NT2/D1 (cell line): ENCODE measurements around the gene TBX4.
"Not testable (repeated sequence)": the region's sequence is repeated elsewhere in the genome, so short reads cannot be mapped to it uniquely, and the experiment has no call there.

Experiments
- DNase-seq: peaks from one replicate; pipeline ENCODE4 v3.0.0-alpha.2; 2011; ENCODE audit warnings: low read depth, low spot score
- H3K27me3 ChIP-seq: 2 replicates; pipeline ENCODE4 v1.6.0; 2011; ENCODE audit warnings: mild to moderate bottlenecking; ENCODE audit not compliant: insufficient read length, insufficient read depth
- H3K36me3 ChIP-seq: 2 replicates; pipeline ENCODE4 v1.6.1; 2011; ENCODE audit warnings: mild to moderate bottlenecking, low read length, mixed read lengths; ENCODE audit not compliant: insufficient read depth, insufficient read length
- H3K4me1 ChIP-seq: 2 replicates; pipeline ENCODE4 v1.5.1; 2011; ENCODE audit not compliant: insufficient read depth, insufficient read length
- H3K4me3 ChIP-seq: 2 replicates; pipeline ENCODE4 v1.5.1; 2011; ENCODE audit warnings: low read depth; ENCODE audit not compliant: insufficient read length
- H3K9ac ChIP-seq: 2 replicates; pipeline ENCODE4 v1.6.0; 2011; ENCODE audit warnings: low read depth; ENCODE audit not compliant: insufficient read length
- H3K9me3 ChIP-seq: 2 replicates; pipeline ENCODE4 v1.5.1; 2011; ENCODE audit warnings: mild to moderate bottlenecking, low read length; ENCODE audit not compliant: insufficient read depth
- SUZ12 ChIP-seq: IDR thresholded peaks from 2 replicates; pipeline ENCODE4 v1.6.1; 2011; ENCODE audit not compliant: insufficient read length, insufficient read depth; ENCODE audit errors: extremely low read depth
- YY1 ChIP-seq: IDR thresholded peaks from 2 replicates; pipeline ENCODE4 v1.6.1; 2011; ENCODE audit not compliant: insufficient read length, insufficient read depth
- ZNF274 ChIP-seq: IDR thresholded peaks from 2 replicates; pipeline ENCODE4 v1.6.1; 2011; ENCODE audit warnings: mild to moderate bottlenecking, low read depth, low read length

The TBX4 gene

DNA sequence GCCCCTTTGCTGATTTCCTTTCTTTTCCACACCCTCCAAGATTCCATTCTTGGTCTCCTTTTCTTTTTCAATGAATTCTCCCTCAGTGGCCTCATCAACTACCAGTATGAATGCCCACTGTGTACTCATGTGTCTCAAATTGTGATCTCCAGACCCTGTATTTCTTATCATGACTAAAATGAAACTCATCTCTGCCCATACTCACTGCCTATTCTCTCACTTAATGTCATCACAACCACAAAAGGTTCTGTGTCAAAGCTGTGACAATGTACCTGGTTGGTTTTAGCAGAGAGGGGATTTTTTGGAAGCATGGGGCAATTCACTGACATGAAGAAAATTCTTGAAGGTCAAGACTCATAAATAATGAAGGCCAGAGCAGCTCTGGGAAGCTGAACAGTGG, 11.5 kb upstream of the TBX4 start:
- no peak for TF ChIP-seq YY1
- TF ChIP-seq ZNF274 = no peak
- no peak for TF ChIP-seq SUZ12
- Histone ChIP-seq H3K9me3 (peaks cover 8% of the 10 kb centered on the region; the same call in 1 of the 2 replicates), H3K27me3 (no peaks in the 10 kb centered on the region), H3K9ac (no peak overlapping the region), H3K4me3 (no peak overlapping the region), H3K36me3 (no peaks in the 10 kb centered on the region), H3K4me1 (peaks cover 10% of the 10 kb centered on the region)
- DNase-seq = no peak

DNA sequence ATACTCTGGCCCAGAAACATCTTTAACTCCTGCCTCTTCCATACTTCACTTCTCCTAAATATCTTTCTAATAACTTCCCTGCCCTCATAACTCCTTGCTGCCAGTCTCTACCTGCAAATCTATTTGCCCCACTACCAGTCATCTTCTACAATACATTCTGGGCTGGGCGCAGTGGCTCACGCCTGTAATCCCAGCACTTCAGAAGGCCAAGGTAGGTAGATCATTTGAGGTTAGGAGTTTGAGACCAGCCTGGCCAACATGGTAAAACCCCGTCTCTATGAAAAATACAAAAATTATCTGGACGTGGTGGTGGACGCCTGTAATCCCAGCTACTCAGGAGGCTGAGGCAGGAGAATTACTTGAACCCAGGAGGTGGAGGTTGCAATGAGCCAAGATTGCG, 10.7 kb upstream of the TBX4 start:
- H3K9ac ChIP-seq, H3K36me3 ChIP-seq, H3K4me3 ChIP-seq, H3K27me3 ChIP-seq, H3K9me3 ChIP-seq, DNase-seq: not testable (repeated sequence)
- H3K4me1 ChIP-seq = peaks cover 10% of the 10 kb centered on the region

DNA sequence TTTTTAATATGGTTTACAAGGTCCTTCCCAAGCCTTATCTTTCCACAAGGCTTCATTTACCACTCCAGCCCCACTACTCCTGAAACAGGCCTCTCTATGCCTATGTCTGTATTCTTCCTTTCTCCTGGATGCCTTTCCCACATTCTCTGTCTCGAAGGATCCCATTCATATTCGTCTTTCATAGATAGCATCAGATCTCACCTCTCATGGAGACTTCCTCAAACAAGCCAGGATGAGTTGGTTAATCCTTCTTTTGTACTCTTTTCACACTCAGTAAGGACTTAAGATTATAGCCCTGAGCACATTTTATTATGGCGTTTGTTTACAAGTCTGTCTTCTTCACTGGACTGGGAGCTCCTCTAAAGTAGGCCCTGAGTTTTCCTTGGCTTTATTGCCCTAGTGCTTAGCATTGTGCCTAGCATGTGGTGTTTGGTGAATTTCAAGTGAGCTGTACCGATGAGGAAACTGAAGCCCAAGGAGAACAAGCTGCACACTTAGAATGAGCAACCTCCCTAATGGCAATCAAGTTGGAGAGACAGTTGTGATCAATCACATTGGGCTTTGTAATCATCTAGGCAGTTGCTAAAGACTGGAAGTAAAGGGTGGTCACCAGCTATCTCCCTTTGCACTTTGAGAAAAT, 10.0 kb upstream of the TBX4 start:
- Histone ChIP-seq H3K27me3 (no peaks in the 10 kb centered on the region), H3K9ac (no peak overlapping the region), H3K36me3 (no peaks in the 10 kb centered on the region), H3K4me3 (no peak overlapping the region), H3K4me1 (peaks cover 11% of the 10 kb centered on the region), H3K9me3 (peaks cover 8% of the 10 kb centered on the region; the same call in 1 of the 2 replicates)
- DNase-seq = no peak
- TF ChIP-seq YY1 = no peak
- no peak for TF ChIP-seq SUZ12
- TF ChIP-seq ZNF274 = no peak

DNA sequence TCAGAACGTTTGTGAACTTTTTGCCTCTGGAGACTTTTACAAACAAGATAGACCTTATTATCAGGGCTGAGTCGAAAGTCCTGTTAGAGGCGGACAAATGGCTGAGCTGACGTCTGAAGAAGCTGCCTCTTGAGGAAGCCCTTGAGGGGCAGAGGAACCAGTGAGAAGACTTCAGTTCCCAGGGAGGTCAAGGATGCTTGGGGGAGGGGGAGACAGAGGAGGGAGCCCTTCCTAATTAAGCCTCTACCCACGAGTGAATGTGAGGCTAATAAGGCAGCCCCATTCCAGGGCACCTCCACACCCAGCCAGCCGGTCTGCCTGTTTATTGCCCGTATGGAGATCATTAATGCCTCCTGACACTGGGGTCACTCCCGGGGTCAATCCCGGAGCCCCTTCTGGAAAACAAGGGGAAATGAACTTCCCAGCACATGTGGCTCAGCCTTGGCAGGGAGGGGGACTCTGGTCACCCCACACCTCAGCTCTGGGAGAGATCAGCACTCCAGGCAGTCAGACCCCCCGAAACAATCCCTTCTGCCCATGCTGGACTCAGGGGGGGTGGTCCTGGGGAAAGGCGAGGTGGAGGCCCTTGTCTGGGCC, 9.2 kb upstream of the TBX4 start:
- Histone ChIP-seq H3K4me1 (peaks cover 15% of the 10 kb centered on the region), H3K27me3 (peaks cover 3% of the 10 kb centered on the region), H3K9me3 (peaks cover 8% of the 10 kb centered on the region; the same call in 1 of the 2 replicates)

DNA sequence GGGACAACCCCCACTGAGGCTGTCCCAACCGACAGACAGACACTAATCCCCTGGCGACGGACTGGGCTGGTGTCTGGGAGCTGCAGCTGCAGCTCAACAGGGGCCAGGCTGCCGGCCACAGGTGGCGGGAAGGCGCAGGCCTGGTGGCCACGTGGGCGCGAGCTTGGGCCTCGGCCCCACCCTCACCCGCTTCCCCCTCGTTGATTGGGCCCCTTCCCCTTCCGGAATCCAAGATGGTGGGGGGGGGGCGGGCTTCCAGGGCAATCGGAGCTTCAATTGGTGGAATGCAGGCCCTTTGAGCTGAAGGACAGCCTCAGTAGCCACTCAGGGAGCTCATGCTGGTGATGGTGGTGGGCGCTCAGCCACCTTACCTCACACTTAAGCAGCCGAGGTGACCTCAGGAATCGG, 8.7 kb upstream of the TBX4 start:
- Histone ChIP-seq H3K4me3 (no peak overlapping the region), H3K9me3 (peaks cover 8% of the 10 kb centered on the region; the same call in 1 of the 2 replicates), H3K9ac (no peak overlapping the region), H3K36me3 (no peaks in the 10 kb centered on the region), H3K4me1 (peaks cover 15% of the 10 kb centered on the region), H3K27me3 (peaks cover 8% of the 10 kb centered on the region)
- DNase-seq = no peak
- TF ChIP-seq YY1 (no peak), SUZ12 (no peak), ZNF274 (no peak)

More for the DNA sequence above, 9.2 kb upstream of the TBX4 start:
- H3K9ac ChIP-seq = no peak overlapping the region
- TF ChIP-seq YY1 = no peak
- TF ChIP-seq SUZ12 = no peak
- TF ChIP-seq ZNF274 = no peak
- no peaks in the 10 kb centered on the region for H3K36me3 ChIP-seq
- no peak for DNase-seq
- no peak overlapping the region for H3K4me3 ChIP-seq

DNA sequence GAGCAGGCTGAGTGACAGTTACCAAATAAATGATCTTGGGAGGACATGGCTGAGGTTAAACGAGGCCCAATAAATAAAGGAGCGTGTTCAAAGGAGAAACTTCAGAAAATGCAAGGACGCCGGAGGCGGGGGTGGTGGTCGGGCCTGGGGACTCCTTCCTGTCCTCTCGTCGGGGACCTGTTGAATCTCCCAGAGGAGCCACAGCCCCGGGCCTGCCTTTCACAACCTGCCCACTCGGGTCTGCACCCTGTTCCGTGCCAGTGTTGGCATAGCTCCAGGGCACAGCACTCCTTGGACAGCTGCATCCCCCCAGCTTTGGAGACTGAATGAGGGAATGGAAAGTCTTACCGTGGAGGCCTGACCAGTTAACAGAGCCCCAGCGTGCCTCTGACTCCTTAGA, 8.1 kb upstream of the TBX4 start:
- TF ChIP-seq ZNF274 (no peak), YY1 (no peak), SUZ12 (no peak)
- H3K9me3 ChIP-seq = peaks cover 8% of the 10 kb centered on the region; the same call in 1 of the 2 replicates
- DNase-seq = no peak
- peaks cover 15% of the 10 kb centered on the region for H3K4me1 ChIP-seq
- no peak overlapping the region for H3K4me3 ChIP-seq
- no peak overlapping the region for H3K9ac ChIP-seq
- H3K27me3 ChIP-seq = peaks cover 11% of the 10 kb centered on the region
- no peaks in the 10 kb centered on the region for H3K36me3 ChIP-seq

DNA sequence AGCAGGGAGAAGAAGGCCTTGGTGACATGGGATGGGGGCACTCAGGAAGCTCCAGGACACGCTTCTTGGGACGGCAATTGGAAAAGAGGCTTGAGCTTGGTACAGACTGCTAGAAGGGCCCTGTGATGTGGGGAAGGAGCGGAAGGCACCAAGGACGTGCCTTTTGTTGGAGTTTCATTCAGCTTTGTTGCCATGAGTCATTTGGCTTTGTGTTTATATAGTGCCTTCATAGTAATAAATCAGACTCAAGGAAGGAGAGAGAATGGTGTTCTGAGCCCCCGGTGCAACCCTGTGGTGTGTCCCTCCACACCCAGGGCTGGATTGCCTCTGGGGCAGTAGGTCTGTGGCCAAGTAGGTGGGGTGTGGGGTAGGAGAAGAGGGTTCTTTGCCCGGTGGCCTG, 7.4 kb upstream of the TBX4 start:
- Histone ChIP-seq H3K9me3 (peaks cover 8% of the 10 kb centered on the region; the same call in 1 of the 2 replicates), H3K9ac (no peak overlapping the region), H3K36me3 (no peaks in the 10 kb centered on the region), H3K4me1 (peaks cover 15% of the 10 kb centered on the region), H3K4me3 (no peak overlapping the region), H3K27me3 (peaks cover 16% of the 10 kb centered on the region)
- no peak for DNase-seq
- TF ChIP-seq YY1 (no peak), ZNF274 (no peak), SUZ12 (no peak)
